ACHN (cell line): ENCODE data around the gene SCN2B.

ENCODE experiments used
- DNase-seq: peaks from one replicate; pipeline ENCODE4 v3.0.0-alpha.2; 2015
- in situ Hi-C: cut with HindIII; loops from 2 replicates; pipeline ENCODE4 v1.10.0; 2017; ENCODE audit warnings: low sequenced_read_pairs, low pct_ligation_motif_present, low pct_unique_long_range_greater_than_20kb

The SCN2B gene

GRCh38 chr11:118144301-118145268 lies 31.9 kb downstream of the SCN2B start:
- DNase-seq: no peak
- in situ Hi-C loops: no loop called here

- in situ Hi-C loops: no loop called here
- DNase-seq: no peak
These were observed 32.7 kb downstream of the SCN2B start for GRCh38 chr11:118143661-118144185.

- in situ Hi-C loops: no loop called here
- DNase-seq: no peak
These were observed 33.6 kb downstream of the SCN2B start for GRCh38 chr11:118142809-118143208.

GRCh38 chr11:118142081-118142480 lies 34.4 kb downstream of the SCN2B start:
- in situ Hi-C loops: no loop called here
- peak; percentile 9 for DNase-seq

- in situ Hi-C loops: no loop called here
- DNase-seq: no peak
These were observed 36.9 kb downstream of the SCN2B start for GRCh38 chr11:118139578-118139977.

GRCh38 chr11:118138839-118139420 lies 37.5 kb downstream of the SCN2B start:
- in situ Hi-C loops: no loop called here
- no peak for DNase-seq

- in situ Hi-C loops: no loop called here
These were observed 39.6 kb downstream of the SCN2B start for GRCh38 chr11:118136801-118137200.

GRCh38 chr11:118136341-118136740 lies 40.1 kb downstream of the SCN2B start:
- in situ Hi-C loops: no loop called here
- DNase-seq: no peak

More at GRCh38 chr11:118136801-118137200, 39.6 kb downstream of the SCN2B start:
- DNase-seq: no peak

- in situ Hi-C loops: no loop called here
- no peak for DNase-seq
These were observed 40.7 kb downstream of the SCN2B start for GRCh38 chr11:118135796-118136165.

GRCh38 chr11:118135051-118135795 lies 41.2 kb downstream of the SCN2B start:
- in situ Hi-C loops: no loop called here
- DNase-seq: no peak

GRCh38 chr11:118133816-118134215 lies 42.6 kb downstream of the SCN2B start:
- no peak for DNase-seq
- in situ Hi-C loops: no loop called here

GRCh38 chr11:118132385-118133151 lies 43.9 kb downstream of the SCN2B start:
- in situ Hi-C loops: no loop called here
- no peak for DNase-seq

GRCh38 chr11:118129471-118130172 lies 46.8 kb downstream of the SCN2B start:
- in situ Hi-C loops: no loop called here
- no peak for DNase-seq

- DNase-seq: no peak
These were observed 47.5 kb downstream of the SCN2B start for GRCh38 chr11:118128721-118129470.

GRCh38 chr11:118128310-118128709 lies 48.1 kb downstream of the SCN2B start:
- no peak for DNase-seq
- in situ Hi-C loops: no loop called here

More at GRCh38 chr11:118128721-118129470, 47.5 kb downstream of the SCN2B start:
- in situ Hi-C loops: no loop called here

- DNase-seq: peak; percentile 29
- in situ Hi-C loops: no loop called here
These were observed 50.2 kb downstream of the SCN2B start for GRCh38 chr11:118126082-118126838.
